IgD-negative memory B cell (primary cell): ENCODE measurements around the gene ABLIM1. TPM values are rescaled to one million over a fixed set of nuclear protein-coding genes. Genes with fewer than 3 reads are reported as not detected.

Experiments
- H3K27ac Mint-ChIP-seq, 3 donors: one replicate each; pipeline ENCODE4 v1.8.0; 2020 to 2022; ENCODE audit warnings: mild to moderate bottlenecking in 3 of 3, mixed read lengths in 3 of 3, moderate library complexity in 1 of 3
- H3K27me3 Mint-ChIP-seq: one replicate; pipeline ENCODE4 v1.8.0; 2021; ENCODE audit warnings: mixed read lengths
- H3K36me3 Mint-ChIP-seq: one replicate; pipeline ENCODE4 v1.8.0; 2020; ENCODE audit warnings: mild to moderate bottlenecking, mixed read lengths
- H3K4me1 Mint-ChIP-seq, 3 donors: one replicate each; pipeline ENCODE4 v1.8.0; 2020 to 2022; ENCODE audit warnings: mixed read lengths in 3 of 3, mild to moderate bottlenecking in 1 of 3
- H3K4me3 Mint-ChIP-seq, 4 donors: one replicate each; pipeline ENCODE4 v1.8.0; 2020 to 2022; ENCODE audit warnings: mild to moderate bottlenecking in 4 of 4, mixed read lengths in 4 of 4, moderate library complexity in 3 of 4
- H3K9me3 Mint-ChIP-seq, 3 donors: one replicate each; pipeline ENCODE4 v1.8.0; 2020 to 2021; ENCODE audit warnings: mixed read lengths in 3 of 3, mild to moderate bottlenecking in 1 of 3
- polyA plus RNA-seq: library from polyadenylated mRNA; unstranded; fragments of 300-500 nt; fragmentation: Illumina TruSeq; gene quantifications from one replicate; pipeline ENCODE4 v1.2.3, GENCODE V29; 2021

The ABLIM1 gene
- polyA plus RNA-seq, 1 donor from 2014 or later, result 115 TPM

- Mint-ChIP-seq H3K4me3 (no peak overlapping the region), H3K27ac (no peak overlapping the region), H3K27me3 (peaks cover 53% of the 10 kb centered on the region), H3K4me1 (peaks cover 5 to 8% (median 7%) of the 10 kb centered on the region in 3 donors), H3K36me3 (peaks cover 2% of the 10 kb centered on the region), H3K9me3 (no peaks in the 10 kb centered on the region)
Measured at GRCh38 chr10:114398587-114399331, 259.3 kb downstream of the ABLIM1 start.

GRCh38 chr10:114397651-114398145, 260.4 kb downstream of the ABLIM1 start:
- Mint-ChIP-seq H3K9me3 (no peaks in the 10 kb centered on the region), H3K4me3 (no peak overlapping the region), H3K27ac (no peak overlapping the region), H3K4me1 (peaks cover 0 to 1% (median 0%) of the 10 kb centered on the region in 3 donors), H3K36me3 (peaks cover 2% of the 10 kb centered on the region), H3K27me3 (peaks cover 50% of the 10 kb centered on the region)

- Mint-ChIP-seq H3K36me3 (peaks cover 2% of the 10 kb centered on the region), H3K27ac (no peak overlapping the region), H3K9me3 (no peaks in the 10 kb centered on the region), H3K4me3 (no peak overlapping the region), H3K4me1 (no peaks in the 10 kb centered on the region), H3K27me3 (peaks cover 46% of the 10 kb centered on the region)
Measured at GRCh38 chr10:114396464-114396863, 261.6 kb downstream of the ABLIM1 start.

GRCh38 chr10:114395366-114396022, 262.6 kb downstream of the ABLIM1 start:
- Mint-ChIP-seq H3K36me3 (peaks cover 2% of the 10 kb centered on the region), H3K9me3 (no peaks in the 10 kb centered on the region), H3K27me3 (peaks cover 40% of the 10 kb centered on the region), H3K4me1 (no peaks in the 10 kb centered on the region), H3K27ac (no peak overlapping the region), H3K4me3 (no peak overlapping the region)

- peaks cover 31% of the 10 kb centered on the region for H3K27me3 Mint-ChIP-seq
- H3K4me1 Mint-ChIP-seq, result no peaks in the 10 kb centered on the region
- H3K4me3 Mint-ChIP-seq, result no peak overlapping the region
- H3K27ac Mint-ChIP-seq, result no peak overlapping the region
- H3K9me3 Mint-ChIP-seq, result no peaks in the 10 kb centered on the region
- H3K36me3 Mint-ChIP-seq, result peaks cover 2% of the 10 kb centered on the region
Measured at GRCh38 chr10:114394531-114394930, 263.5 kb downstream of the ABLIM1 start.

GRCh38 chr10:114393886-114394285, 264.2 kb downstream of the ABLIM1 start:
- H3K27me3 Mint-ChIP-seq, result peaks cover 27% of the 10 kb centered on the region
- H3K4me3 Mint-ChIP-seq, result no peak overlapping the region
- no peak overlapping the region for H3K27ac Mint-ChIP-seq

GRCh38 chr10:114393482-114393881, 264.6 kb downstream of the ABLIM1 start:
- no peak overlapping the region for H3K27ac Mint-ChIP-seq
- H3K27me3 Mint-ChIP-seq, result peaks cover 28% of the 10 kb centered on the region
- peaks cover 2% of the 10 kb centered on the region for H3K36me3 Mint-ChIP-seq

More at GRCh38 chr10:114393886-114394285, 264.2 kb downstream of the ABLIM1 start:
- peaks cover 2% of the 10 kb centered on the region for H3K36me3 Mint-ChIP-seq
- no peaks in the 10 kb centered on the region for H3K4me1 Mint-ChIP-seq
- no peaks in the 10 kb centered on the region for H3K9me3 Mint-ChIP-seq

GRCh38 chr10:114392112-114392835, 265.8 kb downstream of the ABLIM1 start:
- Mint-ChIP-seq H3K36me3 (peaks cover 2% of the 10 kb centered on the region), H3K9me3 (no peaks in the 10 kb centered on the region), H3K4me3 (peak overlapping the region in 1 of 4 donors; percentile 56), H3K27me3 (peaks cover 26% of the 10 kb centered on the region), H3K4me1 (no peaks in the 10 kb centered on the region), H3K27ac (no peak overlapping the region)

More at GRCh38 chr10:114393482-114393881, 264.6 kb downstream of the ABLIM1 start:
- Mint-ChIP-seq H3K4me3 (no peak overlapping the region), H3K9me3 (no peaks in the 10 kb centered on the region), H3K4me1 (no peaks in the 10 kb centered on the region)

GRCh38 chr10:114391599-114391998, 266.5 kb downstream of the ABLIM1 start:
- H3K4me1 Mint-ChIP-seq, result no peaks in the 10 kb centered on the region
- H3K27ac Mint-ChIP-seq, result no peak overlapping the region
- H3K9me3 Mint-ChIP-seq, result no peaks in the 10 kb centered on the region
- peaks cover 2% of the 10 kb centered on the region for H3K36me3 Mint-ChIP-seq
- H3K4me3 Mint-ChIP-seq, result no peak overlapping the region
- peaks cover 26% of the 10 kb centered on the region for H3K27me3 Mint-ChIP-seq

- no peaks in the 10 kb centered on the region for H3K9me3 Mint-ChIP-seq
- no peak overlapping the region for H3K27ac Mint-ChIP-seq
- H3K36me3 Mint-ChIP-seq, result no peaks in the 10 kb centered on the region
- H3K4me3 Mint-ChIP-seq, result no peak overlapping the region
- H3K27me3 Mint-ChIP-seq, result peaks cover 12% of the 10 kb centered on the region
- H3K4me1 Mint-ChIP-seq, result peaks cover 0 to 1% (median 0%) of the 10 kb centered on the region in 3 donors
Measured at GRCh38 chr10:114389426-114389825, 268.6 kb downstream of the ABLIM1 start.

GRCh38 chr10:114388275-114388674, 269.8 kb downstream of the ABLIM1 start:
- Mint-ChIP-seq H3K27me3 (peaks cover 8% of the 10 kb centered on the region), H3K4me3 (no peak overlapping the region), H3K4me1 (peaks cover 0 to 1% (median 0%) of the 10 kb centered on the region in 3 donors), H3K9me3 (no peaks in the 10 kb centered on the region), H3K27ac (no peak overlapping the region), H3K36me3 (no peaks in the 10 kb centered on the region)

GRCh38 chr10:114387784-114388183, 270.3 kb downstream of the ABLIM1 start:
- no peaks in the 10 kb centered on the region for H3K9me3 Mint-ChIP-seq
- H3K4me1 Mint-ChIP-seq, result peaks cover 0 to 1% (median 0%) of the 10 kb centered on the region in 3 donors
- no peaks in the 10 kb centered on the region for H3K36me3 Mint-ChIP-seq
- H3K27ac Mint-ChIP-seq, result no peak overlapping the region
- H3K27me3 Mint-ChIP-seq, result peaks cover 8% of the 10 kb centered on the region
- H3K4me3 Mint-ChIP-seq, result no peak overlapping the region

GRCh38 chr10:114386452-114386851, 271.6 kb downstream of the ABLIM1 start:
- H3K4me1 Mint-ChIP-seq, result peaks cover 0 to 1% (median 0%) of the 10 kb centered on the region in 3 donors
- H3K9me3 Mint-ChIP-seq, result no peaks in the 10 kb centered on the region
- no peak overlapping the region for H3K27ac Mint-ChIP-seq
- H3K36me3 Mint-ChIP-seq, result no peaks in the 10 kb centered on the region
- H3K27me3 Mint-ChIP-seq, result peaks cover 2% of the 10 kb centered on the region
- no peak overlapping the region for H3K4me3 Mint-ChIP-seq

GRCh38 chr10:114385557-114385956, 272.5 kb downstream of the ABLIM1 start:
- H3K4me1 Mint-ChIP-seq, result peaks cover 0 to 1% (median 0%) of the 10 kb centered on the region in 3 donors
- peaks cover 0 to under 1% (median 0%) of the 10 kb centered on the region in 3 donors for H3K9me3 Mint-ChIP-seq
- H3K36me3 Mint-ChIP-seq, result no peaks in the 10 kb centered on the region
- H3K27ac Mint-ChIP-seq, result no peak overlapping the region
- H3K27me3 Mint-ChIP-seq, result peaks cover 5% of the 10 kb centered on the region
- no peak overlapping the region for H3K4me3 Mint-ChIP-seq

GRCh38 chr10:114384601-114385000, 273.5 kb downstream of the ABLIM1 start:
- H3K36me3 Mint-ChIP-seq, result no peaks in the 10 kb centered on the region
- H3K27me3 Mint-ChIP-seq, result peaks cover 8% of the 10 kb centered on the region
- peaks cover 0 to 1% (median 0%) of the 10 kb centered on the region in 3 donors for H3K4me1 Mint-ChIP-seq
- H3K27ac Mint-ChIP-seq, result no peak overlapping the region
- peaks cover 0 to 4% (median 0%) of the 10 kb centered on the region in 3 donors for H3K9me3 Mint-ChIP-seq
- no peak overlapping the region for H3K4me3 Mint-ChIP-seq
